ENCODE measurements around the gene SMIM36. TPM values are rescaled to one million over a fixed set of nuclear protein-coding genes. Genes with fewer than 3 reads are reported as not detected.
"Not testable (repeated sequence)": the region's sequence is repeated elsewhere in the genome, so short reads cannot be mapped to it uniquely, and the experiment has no call there.

The SMIM36 gene
- total RNA-seq, 2 experiments from 2014 or later, result not detected

DNA sequence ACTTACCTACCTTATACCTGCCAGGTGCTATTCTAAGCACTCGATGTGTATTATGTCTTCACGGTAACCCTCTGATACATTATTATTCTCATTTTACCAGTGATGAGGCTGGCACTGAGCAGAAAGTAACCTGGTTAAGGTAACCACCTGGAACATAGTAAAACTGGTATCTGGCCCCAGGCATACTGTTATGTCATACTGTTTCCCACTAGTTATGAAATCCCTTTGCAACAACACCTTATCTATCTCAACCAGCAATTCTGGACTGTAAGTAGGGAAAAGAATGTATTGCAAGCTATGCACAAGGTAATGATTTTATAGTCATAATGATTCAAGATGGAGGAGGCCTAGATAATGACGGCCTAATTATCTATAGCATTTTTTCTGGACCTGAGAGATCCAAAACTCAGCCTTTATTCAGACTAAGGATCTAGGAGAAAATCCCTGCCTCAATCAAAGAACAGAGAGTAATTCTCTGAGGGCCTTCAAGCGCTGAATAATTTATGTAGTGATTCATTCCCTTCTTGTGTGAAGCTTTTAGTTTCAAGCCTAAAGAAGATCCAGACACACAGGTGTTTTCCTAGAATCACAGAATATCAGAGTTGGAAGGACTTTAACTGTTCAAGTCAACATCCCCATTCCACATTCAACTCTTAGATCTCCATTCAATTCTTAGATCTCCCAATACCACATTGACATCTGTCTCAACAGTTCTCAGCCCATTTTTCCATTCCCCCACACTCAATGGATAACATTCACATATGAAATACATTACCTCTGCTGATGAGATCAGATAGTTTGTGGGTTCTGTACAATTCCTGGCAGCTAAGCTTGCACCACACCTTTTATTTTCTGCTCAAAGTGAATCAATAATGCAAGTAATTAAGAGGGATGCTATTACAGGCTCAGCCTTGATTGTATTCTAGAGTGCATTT is 74.8 kb downstream of the SMIM36 start:
- H3K4me1 Mint-ChIP-seq (ENCODE audit: low read depth), result peaks cover 46% of the 10 kb centered on the region
- DNase-seq, result no peak
- no peaks in the 10 kb centered on the region for H3K9me3 Mint-ChIP-seq
- ChIA-PET POLR2A (no interaction called here), CTCF (no interaction called here)
- peaks cover 24% of the 10 kb centered on the region for H3K27me3 Mint-ChIP-seq
- H3K4me3 Mint-ChIP-seq, result no peak overlapping the region
- no peaks in the 10 kb centered on the region for H3K36me3 Mint-ChIP-seq
- intact Hi-C loops (cut with micrococcal nuclease), result loop anchor here (1.0 to 5.0 kb wide), 2 partner anchors 23 to 146 kb away; no protein-coding TSS in a partner anchor
- no peak overlapping the region for H3K27ac Mint-ChIP-seq

DNA sequence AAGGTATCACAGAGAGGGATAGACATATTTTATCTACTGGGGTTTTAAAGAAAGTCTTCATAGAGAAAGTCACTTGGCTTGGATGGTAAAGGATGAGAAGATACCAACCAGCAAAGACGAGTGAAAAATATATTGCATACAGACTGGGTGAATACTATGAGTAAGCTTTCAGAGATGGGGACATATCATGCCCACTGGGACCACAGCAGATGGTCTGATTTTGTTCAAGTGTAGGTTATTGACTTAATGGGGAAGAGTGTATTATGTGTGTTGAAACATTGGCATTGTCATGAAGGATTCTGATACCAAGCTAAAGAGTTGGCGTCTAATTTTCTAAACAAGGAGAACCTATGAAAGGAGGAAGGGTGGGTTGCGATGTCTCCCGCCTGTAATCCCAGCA is 75.8 kb downstream of the SMIM36 start:
- no peak for DNase-seq
- peaks cover 46% of the 10 kb centered on the region for H3K4me1 Mint-ChIP-seq (ENCODE audit: low read depth)
- H3K9me3 Mint-ChIP-seq, result no peaks in the 10 kb centered on the region
- H3K27ac Mint-ChIP-seq, result no peak overlapping the region
- no peak overlapping the region for H3K4me3 Mint-ChIP-seq
- CTCF ChIA-PET, result no interaction called here
- H3K36me3 Mint-ChIP-seq, result no peaks in the 10 kb centered on the region
- intact Hi-C loops (cut with micrococcal nuclease), result loop anchor here (5.0 kb wide), 1 partner anchor 147 kb away; no protein-coding TSS in a partner anchor
- H3K27me3 Mint-ChIP-seq, result peaks cover 24% of the 10 kb centered on the region
- POLR2A ChIA-PET, result no interaction called here

- POLR2A ChIA-PET, result interaction anchor here (1.3 kb wide), 1 partner anchor 11 kb away, joined by 5 read pairs; no protein-coding TSS in a partner anchor
- CTCF ChIA-PET, result interaction anchor here (0.6 to 1.2 kb wide), 2 partner anchors 64 to 79 kb away, joined by 3 read pairs; no protein-coding TSS in a partner anchor
- intact Hi-C loops (cut with micrococcal nuclease), result loop anchor here (5.0 kb wide), 1 partner anchor 148 kb away; no protein-coding TSS in a partner anchor
- Mint-ChIP-seq H3K36me3 (no peaks in the 10 kb centered on the region), H3K27me3 (peaks cover 21% of the 10 kb centered on the region), H3K27ac (no peak overlapping the region), H3K4me1 (ENCODE audit: low read depth) (peaks cover 46% of the 10 kb centered on the region), H3K9me3 (no peaks in the 10 kb centered on the region), H3K4me3 (no peak overlapping the region)
- peak; percentile 41 for DNase-seq
Observed at GRCh38 chr17:55434721-55435120, 76.5 kb downstream of the SMIM36 start.

- Mint-ChIP-seq H3K27me3 (peaks cover 18% of the 10 kb centered on the region), H3K4me3 (no peak overlapping the region), H3K36me3 (no peaks in the 10 kb centered on the region), H3K27ac (no peak overlapping the region), H3K4me1 (ENCODE audit: low read depth) (peaks cover 46% of the 10 kb centered on the region), H3K9me3 (no peaks in the 10 kb centered on the region)
- intact Hi-C loops (cut with micrococcal nuclease), result loop anchor here (1.0 kb wide), 1 partner anchor 12 kb away; no protein-coding TSS in a partner anchor
- no peak for DNase-seq
- CTCF ChIA-PET, result interaction anchor here (0.6 to 1.2 kb wide), 2 partner anchors 65 to 80 kb away, joined by 3 read pairs; no protein-coding TSS in a partner anchor
- POLR2A ChIA-PET, result interaction anchor here (1.3 kb wide), 1 partner anchor 11 kb away, joined by 5 read pairs; no protein-coding TSS in a partner anchor
Observed at GRCh38 chr17:55433629-55434422, 77.4 kb downstream of the SMIM36 start.

GRCh38 chr17:55433029-55433628 is 78.1 kb downstream of the SMIM36 start:
- peaks cover 16% of the 10 kb centered on the region for H3K27me3 Mint-ChIP-seq
- H3K36me3 Mint-ChIP-seq, result no peaks in the 10 kb centered on the region
- DNase-seq, result no peak
- H3K4me1 Mint-ChIP-seq (ENCODE audit: low read depth), result peaks cover 46% of the 10 kb centered on the region
- intact Hi-C loops (cut with micrococcal nuclease), result loop anchor here (1.0 kb wide), 1 partner anchor 11 kb away; no protein-coding TSS in a partner anchor
- POLR2A ChIA-PET, result interaction anchor here (0.6 to 1.3 kb wide), 2 partner anchors 10 to 11 kb away, joined by 3 to 5 read pairs; partner anchors contain the start of gene MMD
- no peak overlapping the region for H3K4me3 Mint-ChIP-seq
- H3K27ac Mint-ChIP-seq, result no peak overlapping the region
- CTCF ChIA-PET, result no interaction called here
- no peaks in the 10 kb centered on the region for H3K9me3 Mint-ChIP-seq

DNA sequence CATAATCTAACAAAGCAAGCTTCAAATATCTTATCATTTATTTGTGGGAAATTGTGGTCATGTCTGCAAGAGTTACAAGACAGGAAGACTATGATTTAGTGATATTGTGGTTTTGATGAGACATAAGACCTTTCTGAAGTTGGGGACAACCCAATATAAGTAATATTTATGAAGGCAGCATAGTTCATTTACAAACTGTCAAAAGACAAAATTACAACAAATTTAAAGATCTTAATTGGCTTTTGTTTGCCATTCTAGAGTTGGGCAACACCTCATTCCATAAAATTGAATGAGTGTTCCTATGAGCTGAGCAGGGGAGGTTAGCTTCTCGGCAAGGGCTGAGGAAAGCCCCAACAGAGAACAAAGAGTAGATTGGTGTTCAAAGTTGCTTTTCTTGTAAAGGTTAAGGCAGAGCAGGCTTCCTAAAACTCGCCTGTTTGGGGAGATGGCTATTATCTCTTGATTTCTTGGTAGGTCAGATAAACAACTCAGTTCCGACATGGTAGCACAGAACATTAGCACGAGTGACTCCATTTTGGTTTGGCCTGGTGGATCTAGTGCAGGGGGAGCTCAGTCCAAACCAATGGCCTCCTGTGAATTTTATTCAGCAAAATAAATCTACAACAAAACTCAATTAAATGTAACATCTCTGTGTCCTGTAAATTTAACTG is 78.8 kb downstream of the SMIM36 start:
- H3K27me3 Mint-ChIP-seq, result peaks cover 11% of the 10 kb centered on the region
- H3K36me3 Mint-ChIP-seq, result no peaks in the 10 kb centered on the region
- intact Hi-C loops (cut with micrococcal nuclease), result loop anchor here (1.0 kb wide), 1 partner anchor 10 kb away; no protein-coding TSS in a partner anchor
- no peak overlapping the region for H3K27ac Mint-ChIP-seq
- ChIA-PET CTCF (no interaction called here), POLR2A (interaction anchor here (0.6 kb wide), 1 partner anchor 10 kb away, joined by 3 read pairs; the partner anchor contains the start of gene MMD)
- H3K4me1 Mint-ChIP-seq (ENCODE audit: low read depth), result peaks cover 44% of the 10 kb centered on the region
- DNase-seq, result peak; percentile 13
- H3K4me3 Mint-ChIP-seq, result no peak overlapping the region
- no peaks in the 10 kb centered on the region for H3K9me3 Mint-ChIP-seq

DNA sequence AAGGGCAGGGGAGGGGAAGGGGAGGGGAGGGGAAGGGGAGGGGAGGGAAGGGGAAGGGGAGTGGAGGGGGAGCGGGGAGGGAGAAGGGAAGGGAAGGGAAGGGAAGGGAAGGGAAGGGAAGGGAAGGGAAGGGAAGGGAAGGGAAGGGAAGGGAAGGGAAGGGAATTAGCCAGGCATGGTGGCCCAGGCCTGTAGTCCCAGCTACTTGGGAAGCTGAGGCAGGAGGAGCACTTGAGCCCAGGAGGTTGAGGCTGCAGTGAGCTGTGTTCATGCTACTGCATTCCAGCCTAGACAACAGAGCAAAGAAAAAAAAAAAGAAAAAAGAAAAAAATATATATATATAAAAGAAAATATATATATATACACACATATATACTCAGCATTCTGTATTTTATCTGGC is 79.3 kb downstream of the SMIM36 start:
- H3K27me3 Mint-ChIP-seq; H3K9me3 Mint-ChIP-seq; DNase-seq; CTCF ChIA-PET; H3K27ac Mint-ChIP-seq; H3K36me3 Mint-ChIP-seq; intact Hi-C loops (cut with micrococcal nuclease); H3K4me3 Mint-ChIP-seq; POLR2A ChIA-PET: not testable (repeated sequence)
- peaks cover 39% of the 10 kb centered on the region for H3K4me1 Mint-ChIP-seq (ENCODE audit: low read depth)

- Mint-ChIP-seq H3K9me3 (no peaks in the 10 kb centered on the region), H3K4me3 (no peak overlapping the region), H3K36me3 (no peaks in the 10 kb centered on the region), H3K4me1 (ENCODE audit: low read depth) (peaks cover 32% of the 10 kb centered on the region), H3K27ac (no peak overlapping the region), H3K27me3 (peaks cover 13% of the 10 kb centered on the region)
- POLR2A ChIA-PET, result no interaction called here
- intact Hi-C loops (cut with micrococcal nuclease), result no loop called here
- CTCF ChIA-PET, result interaction anchor here (0.6 kb wide), 1 partner anchor 438 kb away, joined by 5 read pairs; no protein-coding TSS in a partner anchor
- no peak for DNase-seq
Observed at GRCh38 chr17:55430541-55431288, 80.5 kb downstream of the SMIM36 start.

- Mint-ChIP-seq H3K36me3 (no peaks in the 10 kb centered on the region), H3K9me3 (no peaks in the 10 kb centered on the region), H3K27ac (no peak overlapping the region), H3K4me1 (ENCODE audit: low read depth) (peaks cover 6% of the 10 kb centered on the region), H3K4me3 (no peak overlapping the region), H3K27me3 (peaks cover 23% of the 10 kb centered on the region)
- CTCF ChIA-PET, result no interaction called here
- DNase-seq, result no peak
- intact Hi-C loops (cut with micrococcal nuclease), result loop anchor here (10.0 kb wide), 2 partner anchors 113 to 193 kb away; no protein-coding TSS in a partner anchor
- POLR2A ChIA-PET, result interaction anchor here (0.6 kb wide), 1 partner anchor 1208 kb away, joined by 7 read pairs; no protein-coding TSS in a partner anchor
Observed at GRCh38 chr17:55427587-55427882, 83.7 kb downstream of the SMIM36 start.

DNA sequence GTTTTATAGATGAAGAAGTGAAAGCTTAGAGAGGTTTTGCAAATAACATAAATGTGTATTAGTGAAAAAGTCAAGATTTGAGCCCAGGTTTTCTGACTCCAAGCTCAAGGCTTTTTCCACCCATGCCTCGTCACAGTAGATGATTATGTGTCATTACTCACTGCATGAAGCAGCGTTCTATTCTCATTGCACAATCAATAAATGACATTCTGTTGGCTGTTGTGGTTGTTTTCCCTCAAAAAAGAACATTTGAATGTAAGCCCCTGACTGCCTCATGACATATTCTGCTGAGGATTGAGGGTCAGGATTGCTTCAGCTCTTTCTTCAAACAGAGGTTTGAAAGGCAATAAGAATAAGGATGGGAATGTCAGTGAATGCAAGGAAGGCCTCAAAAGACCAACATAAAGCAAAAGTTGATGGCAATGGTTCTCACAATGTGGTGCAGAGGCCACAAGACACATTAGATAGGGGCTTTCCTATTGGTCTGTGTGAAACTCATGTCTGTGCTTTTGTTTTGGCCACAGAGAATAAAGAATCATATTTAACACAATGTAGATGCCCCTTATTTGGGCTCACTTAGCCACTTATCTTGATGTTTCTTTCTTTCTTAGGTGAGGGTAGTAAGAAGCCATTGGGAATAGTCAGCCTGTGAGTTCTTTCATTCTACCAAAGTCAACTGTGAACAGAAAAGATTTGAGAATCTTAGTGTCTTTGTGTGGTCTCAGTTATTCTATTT is 84.2 kb downstream of the SMIM36 start:
- no peak for DNase-seq
- H3K27me3 Mint-ChIP-seq, result peaks cover 23% of the 10 kb centered on the region
- no peak overlapping the region for H3K4me3 Mint-ChIP-seq
- ChIA-PET CTCF (no interaction called here), POLR2A (no interaction called here)
- no peaks in the 10 kb centered on the region for H3K9me3 Mint-ChIP-seq
- no peaks in the 10 kb centered on the region for H3K36me3 Mint-ChIP-seq
- no peak overlapping the region for H3K27ac Mint-ChIP-seq
- H3K4me1 Mint-ChIP-seq (ENCODE audit: low read depth), result peaks cover 5% of the 10 kb centered on the region
- intact Hi-C loops (cut with micrococcal nuclease), result loop anchor here (10.0 kb wide), 2 partner anchors 112 to 192 kb away; no protein-coding TSS in a partner anchor
